GM21367 (cell line): ENCODE results near the gene FAM3C.

ENCODE experiments used
- ATAC-seq: cut with Tn5 transposase; IDR thresholded peaks from one replicate; pipeline ENCODE4 v1.9.1; 2021; ENCODE audit not compliant: unreplicated experiment

The FAM3C gene

DNA sequence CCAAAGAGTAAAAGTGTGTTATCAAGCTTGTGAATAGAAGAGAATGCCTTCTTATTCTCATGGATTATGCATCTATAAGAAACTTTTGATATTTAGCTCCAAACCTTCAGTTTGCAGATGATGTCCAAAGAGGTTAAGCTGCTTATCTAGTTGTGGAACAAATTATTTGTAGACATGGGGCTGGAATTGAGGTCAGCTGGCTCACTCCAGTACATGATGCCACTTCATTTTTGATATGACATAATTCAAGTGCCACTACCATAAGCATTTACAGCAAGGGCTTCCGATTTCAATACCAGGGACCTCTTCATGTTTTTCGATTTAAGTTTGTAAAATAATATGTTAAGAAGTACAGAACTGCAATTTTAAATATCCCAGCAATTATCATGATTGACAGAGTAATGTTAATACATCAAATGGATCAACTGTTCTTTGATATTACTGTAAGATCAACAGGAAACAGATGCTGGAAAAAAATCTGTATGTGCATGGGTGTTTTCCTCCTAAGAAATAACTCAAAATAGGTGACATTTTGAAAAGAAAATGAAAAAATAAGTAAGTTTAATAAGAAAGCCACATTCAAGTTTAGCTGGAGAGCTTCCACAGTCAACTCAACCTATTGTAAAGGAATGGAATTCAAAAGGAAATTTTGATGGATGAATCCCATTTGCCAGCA, 12.7 kb downstream of the FAM3C start:
- ATAC-seq = no peak

DNA sequence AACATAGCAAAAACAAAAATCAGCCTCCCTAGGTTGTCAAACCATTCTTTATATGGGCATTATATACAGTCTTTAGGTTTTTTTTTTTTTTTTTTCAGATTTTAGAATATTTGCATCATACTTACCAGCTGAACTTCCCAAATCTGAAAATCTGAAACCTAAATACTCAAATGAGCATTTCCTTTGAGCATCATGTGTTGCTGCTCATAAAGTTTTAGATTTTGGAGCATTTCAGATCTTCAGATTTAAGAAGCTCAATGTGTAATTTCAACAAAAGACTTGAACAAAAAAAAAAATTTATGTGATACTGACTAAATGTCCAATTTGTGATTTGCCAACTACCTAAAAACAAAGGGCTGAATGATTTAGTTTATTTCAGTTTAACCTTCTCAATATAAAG, 13.6 kb downstream of the FAM3C start:
- no peak for ATAC-seq

DNA sequence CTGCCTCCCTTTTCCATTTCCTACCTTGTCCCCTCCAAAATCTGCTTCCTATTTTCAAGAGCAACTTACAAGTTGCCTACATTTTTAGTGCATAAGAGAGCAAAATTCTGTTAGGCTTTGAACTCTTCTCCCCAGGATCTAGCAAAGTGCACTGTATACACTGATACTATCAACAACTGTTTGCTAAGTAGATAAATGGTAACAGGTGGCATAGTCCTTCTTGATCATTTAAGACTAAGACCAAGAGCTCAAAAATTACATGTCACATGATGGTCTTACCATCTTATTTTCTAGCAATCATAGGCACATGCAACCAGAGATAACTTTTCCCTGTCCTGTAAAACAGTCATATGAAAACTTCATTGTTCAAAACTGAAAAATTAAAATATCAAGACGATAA, 16.2 kb downstream of the FAM3C start:
- ATAC-seq = no peak

DNA sequence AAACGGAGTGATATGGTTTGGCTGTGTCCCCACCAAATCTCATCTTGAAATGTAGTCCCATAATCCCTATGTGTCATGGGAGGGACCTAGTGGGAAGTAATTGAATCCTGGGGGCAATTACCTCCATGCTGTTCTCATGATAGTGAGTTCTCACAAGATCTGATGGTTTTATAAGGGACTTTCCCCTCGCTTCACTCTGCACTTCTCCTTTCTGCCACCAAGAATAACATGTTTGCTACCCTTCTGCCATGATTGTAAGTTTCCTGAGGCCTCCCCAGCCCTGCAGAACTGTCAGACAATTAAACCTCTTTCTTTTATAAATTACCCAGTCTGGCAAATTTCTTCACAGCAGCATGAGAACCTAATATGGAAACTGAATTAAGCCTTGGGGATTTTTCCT, 19.1 kb downstream of the FAM3C start:
- no peak for ATAC-seq

DNA sequence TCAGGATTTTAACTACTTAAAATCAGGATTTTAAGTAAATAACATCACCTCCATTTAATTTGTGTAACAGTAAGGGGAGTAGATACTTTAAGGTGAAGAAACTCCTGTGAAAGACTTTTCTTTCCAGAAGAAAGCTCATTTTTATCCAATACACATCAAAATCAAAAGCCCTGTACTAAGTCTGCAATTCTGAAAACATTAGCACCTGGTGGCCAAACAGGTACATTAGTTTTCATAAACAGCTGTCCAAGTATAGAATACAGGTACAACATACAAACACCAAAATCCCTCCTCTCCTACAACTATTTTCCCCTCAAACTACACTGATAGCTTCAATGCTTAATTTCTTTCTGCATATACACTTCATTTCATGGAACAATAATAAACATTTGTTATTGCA, 22.9 kb downstream of the FAM3C start:
- no peak for ATAC-seq

DNA sequence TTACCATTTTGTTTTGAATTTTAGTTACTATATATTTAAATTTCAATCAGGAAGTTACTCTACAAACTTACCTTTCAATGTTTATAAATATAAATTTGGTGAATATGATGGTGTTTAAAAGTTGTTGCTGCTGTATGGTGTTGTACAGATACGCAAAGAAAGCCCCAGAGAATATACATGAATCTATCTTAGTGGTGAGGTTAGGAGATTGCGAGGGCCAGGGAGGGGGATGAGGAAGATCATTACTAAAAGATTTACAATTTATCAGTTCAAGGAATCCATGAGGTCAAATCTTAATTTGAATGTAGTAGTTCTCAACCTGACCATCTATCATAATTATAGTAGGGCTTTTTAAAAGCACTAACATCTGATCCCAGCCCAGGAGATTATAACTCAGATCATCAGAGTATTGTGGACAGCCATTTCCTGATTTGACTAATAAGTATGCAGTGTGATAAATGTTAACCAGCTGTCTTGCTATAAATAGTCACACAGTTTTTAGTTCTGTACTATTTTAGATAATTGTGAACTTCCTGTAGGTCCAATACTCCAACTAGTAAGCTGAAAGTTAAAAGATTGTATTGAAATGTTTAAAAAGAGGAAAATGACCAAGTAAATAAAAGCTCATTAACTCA, 23.6 kb downstream of the FAM3C start:
- ATAC-seq = peak; percentile 79

DNA sequence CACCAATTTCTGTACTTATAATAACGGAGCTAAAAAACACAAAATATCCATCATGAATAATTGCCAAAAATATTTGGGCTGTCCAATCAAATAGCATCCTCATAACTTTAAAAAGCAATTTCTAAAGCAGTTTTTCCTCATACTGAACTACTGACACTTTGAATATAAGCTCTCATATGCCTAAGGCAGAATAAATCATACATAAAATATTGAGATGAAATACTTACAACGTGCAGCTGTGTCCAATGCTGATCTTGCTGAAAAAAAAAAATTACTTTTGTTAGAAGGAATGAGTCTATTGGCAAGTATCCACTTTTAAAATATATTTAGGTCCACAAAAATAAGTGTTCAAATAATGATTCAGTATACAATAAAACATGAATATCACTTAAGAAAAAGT, 24.2 kb downstream of the FAM3C start:
- ATAC-seq = no peak

DNA sequence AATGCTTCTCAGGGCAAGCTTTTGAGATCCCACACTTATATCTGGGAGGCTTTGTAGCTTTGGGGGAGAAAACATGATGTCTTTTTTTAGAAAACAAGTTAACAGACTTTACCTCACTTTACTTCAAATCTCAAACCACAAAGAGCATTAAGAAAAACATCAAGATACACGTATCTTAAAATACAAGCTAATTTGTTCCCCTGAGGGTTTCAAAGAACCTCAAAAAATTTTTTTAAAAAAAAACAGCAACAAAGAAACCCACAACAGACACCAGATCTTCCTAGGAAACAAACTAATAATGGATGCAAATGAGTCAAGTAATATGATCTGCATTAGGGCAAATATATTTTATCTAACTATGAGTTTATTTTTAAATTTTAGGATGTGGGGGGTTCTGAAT, 24.7 kb downstream of the FAM3C start:
- no peak for ATAC-seq

DNA sequence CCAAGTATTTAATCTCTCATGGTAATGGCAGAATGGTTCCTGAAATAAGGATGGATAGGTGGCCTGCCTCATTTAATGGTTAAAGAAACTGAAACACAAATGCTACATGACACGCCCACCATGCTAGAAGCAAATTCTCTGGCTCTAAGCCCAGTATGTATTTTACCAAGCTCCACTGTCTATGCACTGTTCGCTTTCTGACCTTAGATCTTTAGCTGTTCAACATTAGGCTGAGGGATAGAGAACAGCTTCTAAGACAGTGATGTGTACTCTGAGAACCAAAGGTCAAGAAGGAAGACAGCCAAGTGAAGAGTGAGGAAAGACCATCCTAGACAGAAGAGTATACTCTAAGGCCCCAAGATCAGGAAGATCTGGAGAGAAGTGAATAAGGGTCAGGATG, 26.6 kb downstream of the FAM3C start:
- ATAC-seq = peak; percentile 64

DNA sequence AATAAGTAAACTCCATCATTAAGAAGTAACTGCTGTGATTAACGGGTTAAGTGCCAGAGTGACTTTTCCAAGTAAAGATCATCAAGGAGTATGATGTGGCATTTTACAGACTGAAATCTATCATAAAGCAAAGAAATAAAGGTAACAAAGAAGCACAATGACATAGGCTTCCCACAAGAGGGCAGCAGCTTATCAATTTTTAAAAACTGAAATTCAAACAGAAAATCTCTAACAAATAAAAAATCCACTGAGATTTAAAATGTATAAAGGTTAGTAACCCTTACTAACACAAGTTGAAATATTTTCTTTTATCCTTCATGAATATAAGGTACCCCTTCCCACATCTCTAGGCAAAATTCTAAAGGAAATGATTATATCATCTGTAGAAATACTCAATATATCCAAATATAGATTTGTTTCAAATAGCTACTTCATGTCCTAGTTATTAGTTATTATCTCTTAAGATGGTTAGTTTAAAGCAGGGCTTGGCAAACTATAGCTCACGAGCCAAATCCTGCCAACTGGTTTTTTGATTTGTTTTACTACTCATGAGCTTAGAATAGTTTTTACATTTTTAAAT, 29.2 kb downstream of the FAM3C start:
- no peak for ATAC-seq

DNA sequence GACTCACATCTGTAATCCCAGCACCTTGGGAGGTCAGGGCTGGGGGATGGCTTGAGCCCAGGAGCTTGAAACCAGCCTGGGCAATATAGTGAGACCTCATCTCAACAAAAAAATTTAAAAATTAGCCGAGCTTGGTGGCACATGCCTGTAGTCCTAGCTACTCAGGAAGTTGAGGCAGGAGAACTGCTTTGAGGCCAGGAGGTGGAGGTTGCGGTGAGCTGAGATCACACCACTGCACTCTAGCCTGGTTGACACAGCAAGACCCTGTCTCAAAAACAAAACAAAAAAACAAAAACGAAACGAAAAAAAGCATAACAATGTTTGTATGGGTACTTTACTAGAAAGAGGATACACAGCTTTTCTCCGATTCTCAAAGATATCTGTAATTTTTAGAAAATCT, 35.5 kb downstream of the FAM3C start:
- ATAC-seq = no peak

DNA sequence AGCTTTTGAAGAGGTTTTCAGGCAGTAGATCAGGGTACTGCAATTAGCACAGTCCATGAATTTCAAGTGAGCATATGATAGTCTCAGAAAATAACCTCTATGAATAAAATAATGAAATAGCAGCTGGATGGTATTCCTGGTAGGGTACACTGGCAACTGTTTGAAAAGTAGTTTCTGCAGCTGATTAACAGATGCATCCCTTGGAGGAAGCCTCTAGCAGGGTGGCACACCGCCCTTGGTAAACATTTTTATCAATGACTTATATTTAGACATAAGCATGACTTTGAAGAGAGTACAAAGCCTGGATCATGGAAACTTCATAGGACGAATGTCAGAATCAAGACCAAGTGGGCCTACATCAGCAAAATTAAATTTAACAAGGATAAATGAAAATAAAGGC, 40.5 kb downstream of the FAM3C start:
- ATAC-seq = no peak

DNA sequence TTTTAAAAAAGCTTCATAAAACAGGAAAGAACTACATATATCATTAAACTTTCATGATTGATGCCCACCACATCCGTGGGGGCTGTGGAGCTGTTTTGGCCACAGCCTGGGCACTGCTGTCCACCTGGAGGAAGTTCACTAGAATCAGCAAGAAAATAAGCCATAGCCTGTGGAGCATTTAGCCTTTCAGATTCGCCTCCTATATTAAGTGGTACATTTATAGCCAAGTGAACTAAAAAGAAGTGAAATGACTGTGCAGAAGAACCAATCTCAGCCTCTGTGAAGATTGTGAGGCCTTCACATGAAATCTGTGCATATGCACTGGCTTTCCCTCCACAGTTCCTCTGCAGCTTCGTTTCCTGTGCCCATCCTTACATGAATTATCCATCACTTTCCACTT, 43.8 kb downstream of the FAM3C start:
- ATAC-seq = no peak

DNA sequence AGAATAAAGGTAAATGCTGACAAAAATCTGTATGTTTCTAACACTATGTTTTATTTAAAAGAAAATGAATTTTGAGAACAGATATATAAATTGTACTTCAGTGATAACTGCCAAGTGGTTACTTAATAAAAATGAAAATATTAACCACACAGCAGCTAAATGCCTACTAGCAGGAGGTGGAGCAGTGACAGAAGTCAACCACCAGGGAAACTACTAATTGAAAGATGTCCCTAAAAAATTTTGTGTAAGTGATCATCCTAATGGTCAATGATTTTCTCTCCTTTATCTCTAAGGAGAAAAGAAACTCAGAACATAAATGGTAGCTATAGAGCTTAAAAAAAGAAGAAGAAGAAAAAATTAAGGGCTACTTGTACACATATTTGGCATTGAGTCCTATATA, 44.4 kb downstream of the FAM3C start:
- ATAC-seq = no peak

DNA sequence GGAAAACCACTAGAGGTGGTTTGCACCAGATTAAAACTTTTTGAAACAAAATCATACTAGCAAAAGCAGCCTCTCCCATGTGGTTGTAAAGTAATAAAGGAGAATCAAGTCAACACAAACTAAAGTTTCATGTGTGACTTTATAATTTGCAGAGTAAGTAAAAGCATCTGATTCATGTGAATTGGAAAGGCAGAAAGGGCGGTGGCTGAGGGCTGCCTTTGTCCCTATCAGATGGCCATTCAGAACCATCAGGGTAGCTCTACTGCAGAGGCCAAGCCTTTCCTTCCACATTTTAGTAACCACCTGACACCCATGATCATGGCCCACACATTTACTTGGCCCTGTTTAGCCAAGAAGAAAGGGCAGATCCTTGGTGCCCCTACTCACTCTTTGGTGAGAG, 51.6 kb downstream of the FAM3C start:
- ATAC-seq = no peak

DNA sequence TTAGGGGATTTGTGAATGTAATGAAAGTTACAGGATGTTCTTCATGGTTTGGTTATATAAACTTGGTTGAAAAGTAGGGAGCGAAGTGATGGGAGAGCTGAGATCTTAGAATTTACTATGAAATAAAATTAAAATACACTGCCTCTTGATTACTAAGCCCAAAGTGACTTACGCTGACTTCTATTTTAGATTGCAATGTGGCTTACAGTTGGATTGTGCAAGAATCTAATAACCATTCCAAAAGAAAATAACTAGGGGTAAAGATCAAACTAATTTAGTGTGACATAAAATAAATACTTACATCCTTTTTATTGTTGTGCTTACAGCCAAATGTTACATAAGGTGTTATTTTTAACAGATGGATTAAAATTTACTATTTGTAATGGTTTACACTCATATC, 52.0 kb downstream of the FAM3C start:
- no peak for ATAC-seq

DNA sequence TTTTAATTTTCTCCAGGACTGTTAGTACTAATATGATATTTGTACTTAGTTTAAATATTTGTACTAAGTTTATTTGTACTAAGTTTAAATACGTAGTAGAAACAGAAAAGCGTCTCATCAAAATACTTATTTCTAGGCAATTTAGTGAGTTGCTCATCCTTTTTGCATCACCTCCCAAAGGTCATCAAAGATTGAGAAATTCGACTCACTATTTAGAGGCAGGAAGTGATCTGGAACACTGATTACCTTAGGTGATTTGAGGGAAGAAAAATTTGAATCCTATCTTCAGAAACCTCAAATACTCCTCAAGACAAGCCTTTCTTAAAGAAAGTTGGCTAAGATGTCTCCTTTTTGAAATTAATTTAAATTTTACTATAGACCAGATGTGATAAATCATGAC, 52.8 kb downstream of the FAM3C start:
- ATAC-seq = no peak

DNA sequence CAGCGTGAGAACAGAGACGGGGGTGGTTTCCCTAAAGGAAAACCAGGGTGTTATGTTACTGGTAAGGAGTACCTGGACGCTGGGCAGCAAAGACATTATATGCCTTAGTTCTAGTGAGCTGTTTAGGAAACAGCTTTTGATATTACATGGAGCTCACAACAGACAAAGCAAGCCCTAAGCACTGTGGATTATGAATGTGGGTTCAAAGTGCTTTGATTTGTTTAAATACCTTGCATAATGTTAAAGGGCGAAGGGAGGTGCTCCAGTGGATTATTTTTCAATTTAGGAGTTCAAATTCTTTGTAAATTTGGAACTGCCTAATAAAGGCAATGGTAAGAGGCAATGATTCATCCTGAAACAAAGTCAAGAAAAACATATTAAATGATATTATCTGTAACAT, 53.5 kb downstream of the FAM3C start:
- no peak for ATAC-seq

DNA sequence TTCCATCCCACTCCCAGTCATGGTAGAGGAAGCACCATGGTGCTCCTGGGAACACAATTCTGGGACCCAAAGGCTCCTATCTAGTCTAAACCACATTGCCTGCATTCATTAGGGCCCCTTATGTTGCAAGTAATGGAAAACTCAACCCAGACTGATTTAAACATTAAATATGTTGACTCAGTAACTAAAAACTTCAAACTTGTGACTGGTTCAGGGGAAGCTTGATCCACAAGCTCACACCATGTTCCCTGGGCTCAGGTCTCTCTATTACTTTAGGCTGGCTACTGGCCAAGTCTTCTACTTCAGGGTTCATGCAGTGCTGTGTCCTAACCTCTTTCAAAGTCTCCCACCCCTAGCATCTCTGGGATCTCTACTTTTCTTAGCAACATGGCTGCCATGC, 54.2 kb downstream of the FAM3C start:
- ATAC-seq = no peak

DNA sequence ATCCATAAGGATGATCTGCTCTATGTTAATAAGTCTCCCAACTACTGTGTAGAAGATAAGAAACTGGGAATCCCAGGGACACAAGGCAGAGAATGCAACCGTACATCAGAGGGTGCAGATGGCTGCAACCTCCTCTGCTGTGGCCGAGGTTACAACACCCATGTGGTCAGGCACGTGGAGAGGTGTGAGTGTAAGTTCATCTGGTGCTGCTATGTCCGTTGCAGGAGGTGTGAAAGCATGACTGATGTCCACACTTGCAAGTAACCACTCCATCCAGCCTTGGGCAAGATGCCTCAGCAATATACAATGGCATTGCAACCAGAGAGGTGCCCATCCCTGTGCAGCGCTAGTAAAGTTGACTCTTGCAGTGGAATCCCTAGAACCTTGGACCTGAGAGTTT, 57.0 kb downstream of the FAM3C start:
- no peak for ATAC-seq

DNA sequence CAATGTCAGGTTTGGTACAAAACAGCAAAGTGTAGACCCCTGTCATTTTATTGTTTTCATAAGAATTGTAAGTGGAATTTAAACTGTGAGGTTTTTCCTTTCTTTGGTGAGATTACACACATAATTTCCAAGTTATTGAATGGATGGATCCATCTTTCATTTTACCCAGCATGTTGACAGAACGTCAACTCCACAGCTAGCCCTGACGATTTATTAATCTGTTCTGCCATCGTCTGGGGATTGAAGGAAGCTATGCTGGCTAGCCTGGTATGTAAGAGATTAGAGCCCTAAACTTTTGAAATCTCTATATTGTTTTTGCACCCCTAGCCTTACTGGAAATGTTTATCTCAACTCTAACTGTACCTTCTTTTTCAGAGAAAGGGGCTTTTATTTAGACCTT, 58.7 kb downstream of the FAM3C start:
- ATAC-seq = peak; percentile 53

DNA sequence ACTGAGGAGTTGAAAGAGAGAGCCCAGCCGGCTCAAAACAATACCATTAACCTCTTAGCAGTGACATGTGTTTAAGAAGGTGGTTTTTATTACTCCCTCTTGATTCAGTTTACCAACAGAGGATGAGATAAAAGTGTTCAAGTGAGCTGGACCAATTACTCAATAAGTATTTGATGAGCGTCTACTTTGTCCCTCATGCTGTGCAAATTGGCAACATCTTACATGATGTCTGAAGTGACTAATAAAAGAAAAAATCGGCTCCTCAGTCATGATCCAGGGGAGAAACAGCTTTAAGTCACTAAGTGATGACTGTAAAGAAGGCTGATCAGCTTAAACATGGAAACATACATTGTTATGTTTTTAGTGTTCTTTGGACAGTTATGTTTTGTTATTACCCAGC, 59.5 kb downstream of the FAM3C start:
- ATAC-seq = no peak
